GM18517 (cell line): ENCODE results near the gene TLK1.

Experiments
- ATAC-seq: cut with Tn5 transposase; IDR thresholded peaks from one replicate; pipeline ENCODE4 v1.9.1; 2021; ENCODE audit warnings: mild to moderate bottlenecking, moderate library complexity; ENCODE audit not compliant: unreplicated experiment

The TLK1 gene

DNA sequence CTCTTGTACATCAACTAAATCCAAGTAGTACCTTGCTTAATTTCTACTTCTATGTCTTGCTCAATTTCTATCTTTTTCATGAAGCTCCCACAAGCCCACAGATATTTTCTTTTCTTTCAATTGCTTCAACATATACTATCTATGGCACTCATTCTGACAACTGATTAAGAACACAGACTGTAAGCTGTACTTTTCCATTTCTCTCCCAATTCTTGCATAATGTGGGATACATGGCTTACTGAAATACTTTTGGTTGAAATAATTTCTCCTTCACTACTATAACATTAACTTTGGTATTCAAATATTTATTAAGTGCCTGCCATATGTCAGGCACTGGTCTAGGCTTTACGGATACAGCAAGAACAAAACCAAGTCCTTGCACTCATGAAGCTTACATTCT, 146.8 kb downstream of the TLK1 start:
- ATAC-seq: no peak

GRCh38 chr2:171009386-171009785, 151.3 kb downstream of the TLK1 start:
- no peak for ATAC-seq

- no peak for ATAC-seq
These were observed 152.0 kb downstream of the TLK1 start for GRCh38 chr2:171008550-171009205.

DNA sequence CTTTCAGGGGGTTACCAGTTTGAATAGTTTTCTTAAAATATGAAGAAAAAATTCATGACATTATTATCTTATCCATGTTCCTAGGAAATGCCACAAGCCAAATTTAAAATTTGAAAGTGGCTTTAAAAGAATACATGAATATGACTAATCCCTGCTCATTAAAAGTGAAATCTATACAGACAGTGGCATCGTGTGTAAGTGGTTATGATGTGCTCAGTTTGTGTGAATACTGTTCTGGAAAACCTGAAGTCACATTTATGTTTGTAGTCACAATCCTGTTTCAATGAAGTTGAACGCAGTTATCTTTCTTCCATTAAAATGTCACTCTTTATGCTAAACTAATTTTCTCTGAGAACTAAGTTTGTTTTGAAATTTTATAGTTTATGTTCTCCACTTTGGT, 155.9 kb downstream of the TLK1 start:
- no peak for ATAC-seq

DNA sequence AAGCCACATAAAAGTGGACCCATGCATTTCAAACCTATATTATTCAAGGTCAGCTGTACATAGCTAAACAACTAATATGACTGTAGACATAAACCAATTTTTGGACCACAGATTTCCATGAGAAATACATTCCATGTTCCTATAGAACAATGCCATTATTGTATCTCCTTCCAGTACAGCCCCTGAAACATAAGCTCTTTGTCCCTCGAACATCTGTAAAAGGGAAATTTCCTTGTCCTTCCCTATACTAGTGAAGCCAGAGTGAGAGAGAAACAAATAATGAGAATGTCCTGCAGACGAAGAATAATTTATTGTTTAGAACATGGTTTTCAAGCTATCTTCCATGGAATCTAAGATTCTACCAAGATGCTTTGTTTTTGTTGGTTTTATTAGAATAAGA, 156.3 kb downstream of the TLK1 start:
- no peak for ATAC-seq

GRCh38 chr2:170999654-171000053, 161.0 kb downstream of the TLK1 start:
- no peak for ATAC-seq

DNA sequence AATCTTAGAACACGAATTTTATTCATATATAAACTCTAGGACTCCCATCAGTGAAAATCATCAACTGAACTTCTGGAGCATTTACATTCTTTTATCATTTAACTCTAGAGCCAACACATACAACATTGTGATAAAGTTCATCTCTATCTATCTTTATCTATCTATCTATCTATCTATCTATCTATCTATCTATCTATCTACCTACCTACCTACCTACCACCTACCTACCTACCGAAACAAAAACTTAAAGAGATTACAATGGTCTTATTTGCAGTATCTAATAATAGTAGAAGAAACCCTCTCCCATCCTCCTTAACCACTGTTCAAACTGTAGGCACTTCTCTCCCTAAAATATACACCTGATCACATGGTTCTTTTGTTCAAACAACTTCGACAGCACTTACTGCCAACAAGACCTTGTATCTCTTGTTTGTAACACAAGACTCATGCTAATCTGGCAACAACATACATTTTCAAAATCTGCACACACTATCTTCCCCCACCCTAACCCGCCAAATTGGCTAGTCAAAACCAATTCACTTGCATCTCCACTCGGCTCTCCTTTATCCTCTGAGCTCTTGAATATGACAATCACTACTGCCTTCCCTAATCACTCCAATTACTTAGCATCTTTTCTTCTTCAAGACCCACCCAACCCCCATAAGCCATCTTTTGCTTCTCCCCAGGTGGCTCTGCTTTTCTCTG, 162.6 kb downstream of the TLK1 start:
- no peak for ATAC-seq

GRCh38 chr2:170996316-170996715, 164.4 kb downstream of the TLK1 start:
- no peak for ATAC-seq

GRCh38 chr2:170991398-170992182, 169.1 kb downstream of the TLK1 start:
- ATAC-seq: no peak

DNA sequence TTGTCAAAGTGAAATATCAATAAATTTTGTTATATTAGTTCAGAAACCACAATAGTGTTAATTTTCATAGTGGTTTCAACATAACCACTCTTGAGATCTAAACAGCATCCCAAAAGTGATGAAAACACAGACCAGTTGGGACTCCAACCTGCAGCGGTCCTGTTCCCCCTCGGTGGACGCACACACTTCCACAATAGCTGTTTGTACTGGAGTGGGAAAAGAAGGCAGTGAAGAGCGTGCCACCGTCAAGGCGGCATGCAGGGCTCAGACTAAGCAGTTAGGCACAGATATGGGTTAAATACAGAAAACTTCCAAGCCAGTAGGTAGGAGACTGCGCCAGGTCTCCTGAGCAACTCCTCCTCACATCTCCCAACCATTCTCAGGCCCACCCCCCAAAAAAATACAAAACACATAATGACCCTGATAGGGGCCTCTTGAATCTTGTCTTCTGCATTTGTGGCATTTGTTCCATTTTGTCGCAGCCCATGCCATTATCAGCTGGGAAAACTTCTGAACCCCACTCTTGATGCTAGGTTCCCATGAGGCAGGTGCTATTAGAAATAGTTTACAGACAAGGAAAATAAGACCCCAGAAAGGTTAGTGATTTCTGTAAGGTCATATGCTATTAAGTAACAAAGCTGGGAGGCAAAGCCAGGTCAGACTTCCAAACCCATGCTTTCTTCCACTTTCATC, 174.0 kb downstream of the TLK1 start:
- no peak for ATAC-seq

DNA sequence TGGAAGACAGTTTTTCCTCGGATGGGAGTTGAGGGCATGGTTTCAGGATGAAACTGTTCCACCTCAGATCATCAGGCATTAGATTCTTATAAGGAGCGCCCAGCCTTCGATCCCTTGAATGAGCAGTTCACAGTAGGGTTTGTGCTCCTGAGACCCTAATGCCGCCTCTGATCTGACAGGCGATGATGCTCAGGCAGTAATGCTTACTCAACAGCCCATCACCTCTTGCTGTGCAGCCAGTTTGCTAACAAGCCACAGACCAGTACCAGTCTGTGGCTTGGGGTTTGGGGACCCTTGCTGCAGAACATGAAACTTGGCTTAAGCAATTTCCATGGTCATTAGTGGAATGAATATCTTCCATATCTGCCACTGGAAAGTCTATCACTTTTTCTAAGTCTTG, 175.3 kb downstream of the TLK1 start:
- no peak for ATAC-seq

- ATAC-seq: no peak
These were observed 176.6 kb downstream of the TLK1 start for GRCh38 chr2:170984079-170984478.

- no peak for ATAC-seq
These were observed 184.8 kb downstream of the TLK1 start for GRCh38 chr2:170975943-170976270.

DNA sequence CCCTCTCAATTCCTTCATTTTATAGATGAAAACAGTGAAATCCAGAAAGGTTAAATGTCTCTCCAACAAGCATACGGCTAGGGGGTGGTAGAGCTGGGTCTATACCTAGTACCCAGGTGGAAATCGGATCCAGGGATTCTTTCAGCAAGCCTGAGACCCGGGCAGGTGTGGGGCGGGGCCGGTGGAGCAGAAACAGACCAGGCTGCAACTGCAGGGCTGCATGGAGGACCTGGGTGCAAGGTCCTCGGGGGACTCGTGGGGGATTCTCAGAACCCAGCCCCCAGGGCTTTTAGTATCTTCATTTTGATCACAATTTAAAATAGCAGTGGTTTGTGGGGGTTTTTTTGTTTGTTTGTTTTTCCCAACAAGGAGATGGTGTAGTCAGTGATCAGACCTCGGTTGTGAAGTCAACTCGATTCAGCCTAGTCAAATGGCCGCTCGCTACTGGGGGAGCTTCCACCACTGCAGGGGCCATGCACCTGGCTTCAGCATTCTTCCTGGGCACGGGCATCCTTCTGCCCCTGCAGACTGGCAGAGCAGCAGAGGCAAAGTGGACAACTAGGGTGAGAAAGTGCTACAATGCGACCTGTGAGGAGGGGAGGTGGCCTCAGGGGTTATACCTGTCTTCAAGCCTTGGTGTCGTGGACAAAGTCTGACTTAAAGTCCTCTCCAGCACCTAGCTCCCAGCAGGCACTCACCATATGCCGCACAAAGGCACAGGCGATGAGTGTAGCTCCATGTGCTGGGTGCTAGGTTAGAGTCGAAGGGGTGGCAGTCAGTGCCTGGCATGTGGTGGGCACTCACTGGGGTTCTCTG, 185.4 kb downstream of the TLK1 start:
- ATAC-seq: no peak

- ATAC-seq: no peak
These were observed 186.2 kb downstream of the TLK1 start for GRCh38 chr2:170974304-170974993.

GRCh38 chr2:170973492-170974303, 187.0 kb downstream of the TLK1 start:
- peak; percentile 92 for ATAC-seq

DNA sequence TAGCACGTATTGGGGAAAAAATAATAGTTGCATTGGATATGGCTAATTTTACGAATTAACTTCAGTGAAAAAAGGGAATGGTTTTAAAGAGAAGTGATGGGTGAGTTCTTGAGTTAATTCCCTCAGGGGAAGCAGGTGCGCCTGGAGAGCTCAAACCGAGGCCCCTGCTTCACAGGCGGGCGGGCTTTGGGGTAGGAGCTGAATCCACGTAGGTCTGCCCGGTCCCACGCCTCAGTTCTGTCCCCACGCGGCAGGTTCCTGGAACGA, 187.5 kb downstream of the TLK1 start:
- no peak for ATAC-seq

- ATAC-seq: no peak
These were observed 188.1 kb downstream of the TLK1 start for GRCh38 chr2:170972296-170973224.
